PC-9 (cell line): ENCODE measurements around the gene PSRC1. TPM values are rescaled to one million over a fixed set of nuclear protein-coding genes. Genes with fewer than 3 reads are reported as not detected.

Experiments used
- BruUV-seq: library from RNA; stranded (reverse); fragments of 400-500 nt; replicated peaks from 2 replicates; lab custom pipeline; 2021; lab: Mats Ljungman, UMichigan
- CTCF ChIA-PET: fragments of 300-600 bp; sonication (Branson Sonifier 250); formaldehyde crosslinking; loops from one replicate; lab custom pipeline; 2022; ENCODE audit warnings: antibody characterized with exemption; lab: Charles Lee
- POLR2A ChIA-PET: fragments of 300-600 bp; sonication (Branson Sonifier 250); formaldehyde crosslinking; loops from one replicate; lab custom pipeline; 2022; ENCODE audit warnings: antibody characterized with exemption; ENCODE audit not compliant: unreplicated experiment; lab: Charles Lee
- DNase-seq, 2 experiments: peaks; one replicate each; pipeline versions ENCODE4 v3.0.0 to v3.0.0-alpha.2; 2015 to 2022; ENCODE audit warnings: mixed read lengths in 1 of 2
- H2AFZ ChIP-seq: fragments of 200-600 bp; sonication (generic); 2 replicates; pipeline ENCODE4 v1.8.1; 2017; ENCODE audit warnings: antibody characterized with exemption
- H3F3A ChIP-seq: fragments of 200-600 bp; sonication (generic); 2 replicates; pipeline ENCODE4 v1.8.1; 2017; ENCODE audit warnings: antibody characterized with exemption, mild to moderate bottlenecking, low read depth; ENCODE audit not compliant: insufficient read depth
- H3K27ac ChIP-seq: fragments of 200-600 bp; sonication (generic); 2 replicates; pipeline ENCODE4 v1.6.1; 2016; ENCODE audit warnings: mixed run types
- H3K27me3 ChIP-seq: fragments of 200-600 bp; sonication (generic); 2 replicates; pipeline ENCODE4 v1.6.1; 2016; ENCODE audit warnings: low read depth, mixed run types; ENCODE audit not compliant: insufficient read depth
- H3K36me3 ChIP-seq: fragments of 200-600 bp; sonication (generic); 2 replicates; pipeline ENCODE4 v1.6.1; 2016; ENCODE audit warnings: low read depth, mixed run types
- H3K4me1 ChIP-seq: fragments of 200-600 bp; sonication (generic); replicated peaks from 2 replicates; pipeline ENCODE4 v1.6.1; 2016; ENCODE audit warnings: mixed run types; ENCODE audit not compliant: insufficient read depth
- H3K4me2 ChIP-seq: fragments of 200-600 bp; sonication (generic); 2 replicates; pipeline ENCODE4 v1.6.1; 2017; ENCODE audit warnings: mixed run types
- H3K4me3 ChIP-seq: fragments of 200-600 bp; sonication (generic); 2 replicates; pipeline ENCODE4 v1.6.1; 2016; ENCODE audit warnings: mixed run types
- H3K79me2 ChIP-seq: fragments of 200-600 bp; sonication (generic); 2 replicates; pipeline ENCODE4 v1.6.1; 2017; ENCODE audit warnings: low read depth, mixed run types
- H3K9me2 ChIP-seq: fragments of 200-600 bp; sonication (generic); 2 replicates; pipeline ENCODE4 v1.8.1; 2017; ENCODE audit warnings: mild to moderate bottlenecking; ENCODE audit not compliant: insufficient read depth
- H3K9me3 ChIP-seq: fragments of 200-600 bp; sonication (generic); 2 replicates; pipeline ENCODE4 v1.8.1; 2016; ENCODE audit warnings: low read depth; ENCODE audit not compliant: insufficient read depth
- H4K20me1 ChIP-seq: fragments of 200-600 bp; sonication (generic); 2 replicates; pipeline ENCODE4 v1.8.1; 2017; ENCODE audit not compliant: insufficient read depth
- EZH2 ChIP-seq: fragments of 200-600 bp; sonication (generic); IDR thresholded peaks from 2 replicates; pipeline ENCODE4 v1.8.0; 2017; ENCODE audit warnings: antibody characterized with exemption, low read depth
- intact Hi-C: fragments of 100-400 bp; cut with micrococcal nuclease; formaldehyde crosslinking; loops from one replicate; pipeline ENCODE4 v1.10.0; 2022; ENCODE audit not compliant: unreplicated experiment
- total RNA-seq: library from RNA; stranded (reverse); gene quantifications from 2 replicates; pipeline ENCODE4 v1.2.3, GENCODE V29; 2021
- TF ChIP-seq, protein P1 (sequence below): fragments of 200-600 bp; sonication (generic); conservative IDR thresholded peaks from 2 replicates; pipeline ENCODE4 v1.6.1; 2017; ENCODE audit warnings: mixed run types, antibody characterized with exemption, mild to moderate bottlenecking, moderate library complexity

Gene PSRC1
- total RNA-seq, 1 experiment from 2014 or later, result 26.4 TPM

DNA sequence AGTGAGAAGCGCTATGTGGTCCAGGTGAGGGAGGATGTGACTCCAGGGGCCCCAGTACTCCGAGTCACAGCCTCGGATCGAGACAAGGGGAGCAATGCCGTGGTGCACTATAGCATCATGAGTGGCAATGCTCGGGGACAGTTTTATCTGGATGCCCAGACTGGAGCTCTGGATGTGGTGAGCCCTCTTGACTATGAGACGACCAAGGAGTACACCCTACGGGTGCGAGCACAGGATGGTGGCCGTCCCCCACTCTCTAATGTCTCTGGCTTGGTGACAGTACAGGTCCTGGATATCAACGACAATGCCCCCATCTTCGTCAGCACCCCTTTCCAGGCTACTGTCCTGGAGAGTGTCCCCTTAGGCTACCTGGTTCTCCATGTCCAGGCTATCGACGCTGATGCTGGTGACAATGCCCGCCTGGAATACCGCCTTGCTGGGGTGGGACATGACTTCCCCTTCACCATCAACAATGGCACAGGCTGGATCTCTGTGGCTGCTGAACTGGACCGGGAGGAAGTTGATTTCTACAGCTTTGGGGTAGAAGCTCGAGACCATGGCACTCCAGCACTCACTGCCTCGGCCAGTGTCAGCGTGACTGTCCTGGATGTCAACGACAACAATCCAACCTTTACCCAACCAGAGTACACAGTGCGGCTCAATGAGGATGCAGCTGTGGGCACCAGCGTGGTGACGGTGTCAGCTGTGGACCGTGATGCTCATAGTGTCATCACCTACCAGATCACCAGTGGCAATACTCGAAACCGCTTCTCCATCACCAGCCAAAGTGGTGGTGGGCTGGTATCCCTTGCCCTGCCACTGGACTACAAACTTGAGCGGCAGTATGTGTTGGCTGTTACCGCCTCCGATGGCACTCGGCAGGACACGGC lies 31.4 kb downstream of the PSRC1 start:
- Histone ChIP-seq H4K20me1 (no peaks in the 10 kb centered on the region), H3K36me3 (no peaks in the 10 kb centered on the region), H3K4me2 (no peak overlapping the region), H3K9me2 (no peaks in the 10 kb centered on the region), H3K27ac (no peak overlapping the region), H3K4me1 (peaks cover 37% of the 10 kb centered on the region), H3F3A (peaks cover 3% of the 10 kb centered on the region), H3K4me3 (no peak overlapping the region), H3K9me3 (no peaks in the 10 kb centered on the region), H3K27me3 (no peaks in the 10 kb centered on the region), H2AFZ (no peak overlapping the region), H3K79me2 (no peaks in the 10 kb centered on the region)
- DNase-seq, result no peak
- no TSS peak for BruUV-seq
- intact Hi-C loops, result no loop called here
- POLR2A ChIA-PET, result no interaction called here
- TF ChIP-seq EZH2, result no peak
- TF ChIP-seq, protein P1, sequence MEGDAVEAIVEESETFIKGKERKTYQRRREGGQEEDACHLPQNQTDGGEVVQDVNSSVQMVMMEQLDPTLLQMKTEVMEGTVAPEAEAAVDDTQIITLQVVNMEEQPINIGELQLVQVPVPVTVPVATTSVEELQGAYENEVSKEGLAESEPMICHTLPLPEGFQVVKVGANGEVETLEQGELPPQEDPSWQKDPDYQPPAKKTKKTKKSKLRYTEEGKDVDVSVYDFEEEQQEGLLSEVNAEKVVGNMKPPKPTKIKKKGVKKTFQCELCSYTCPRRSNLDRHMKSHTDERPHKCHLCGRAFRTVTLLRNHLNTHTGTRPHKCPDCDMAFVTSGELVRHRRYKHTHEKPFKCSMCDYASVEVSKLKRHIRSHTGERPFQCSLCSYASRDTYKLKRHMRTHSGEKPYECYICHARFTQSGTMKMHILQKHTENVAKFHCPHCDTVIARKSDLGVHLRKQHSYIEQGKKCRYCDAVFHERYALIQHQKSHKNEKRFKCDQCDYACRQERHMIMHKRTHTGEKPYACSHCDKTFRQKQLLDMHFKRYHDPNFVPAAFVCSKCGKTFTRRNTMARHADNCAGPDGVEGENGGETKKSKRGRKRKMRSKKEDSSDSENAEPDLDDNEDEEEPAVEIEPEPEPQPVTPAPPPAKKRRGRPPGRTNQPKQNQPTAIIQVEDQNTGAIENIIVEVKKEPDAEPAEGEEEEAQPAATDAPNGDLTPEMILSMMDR, result no peak
- CTCF ChIA-PET, result no interaction called here

DNA sequence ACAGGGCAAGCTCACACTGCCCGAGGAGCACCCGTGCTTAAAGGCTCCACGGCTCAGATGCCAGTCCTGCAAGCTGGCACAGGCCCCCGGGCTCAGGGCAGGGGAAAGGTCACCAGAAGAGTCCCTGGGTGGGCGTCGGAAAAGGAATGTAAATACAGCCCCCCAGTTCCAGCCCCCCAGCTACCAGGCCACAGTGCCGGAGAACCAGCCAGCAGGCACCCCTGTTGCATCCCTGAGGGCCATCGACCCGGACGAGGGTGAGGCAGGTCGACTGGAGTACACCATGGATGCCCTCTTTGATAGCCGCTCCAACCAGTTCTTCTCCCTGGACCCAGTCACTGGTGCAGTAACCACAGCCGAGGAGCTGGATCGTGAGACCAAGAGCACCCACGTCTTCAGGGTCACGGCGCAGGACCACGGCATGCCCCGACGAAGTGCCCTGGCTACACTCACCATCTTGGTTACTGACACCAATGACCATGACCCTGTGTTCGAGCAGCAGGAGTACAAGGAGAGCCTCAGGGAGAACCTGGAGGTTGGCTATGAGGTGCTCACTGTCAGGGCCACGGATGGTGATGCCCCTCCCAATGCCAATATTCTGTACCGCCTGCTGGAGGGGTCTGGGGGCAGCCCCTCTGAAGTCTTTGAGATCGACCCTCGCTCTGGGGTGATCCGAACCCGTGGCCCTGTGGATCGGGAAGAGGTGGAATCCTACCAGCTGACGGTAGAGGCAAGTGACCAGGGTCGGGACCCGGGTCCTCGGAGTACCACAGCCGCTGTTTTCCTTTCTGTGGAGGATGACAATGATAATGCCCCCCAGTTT lies 32.3 kb downstream of the PSRC1 start:
- Histone ChIP-seq H3F3A (no peaks in the 10 kb centered on the region), H3K27ac (no peak overlapping the region), H3K79me2 (no peaks in the 10 kb centered on the region), H3K27me3 (no peaks in the 10 kb centered on the region), H3K4me1 (peaks cover 32% of the 10 kb centered on the region), H4K20me1 (no peaks in the 10 kb centered on the region), H2AFZ (no peak overlapping the region), H3K4me2 (peak overlapping the region; percentile 88), H3K4me3 (peak overlapping the region; percentile 58; the same call in 1 of the 2 replicates), H3K9me3 (no peaks in the 10 kb centered on the region), H3K9me2 (no peaks in the 10 kb centered on the region), H3K36me3 (no peaks in the 10 kb centered on the region)
- CTCF ChIA-PET, result interaction anchor here (0.6 kb wide), 2 partner anchors 160 to 537 kb away, joined by 3 read pairs; no protein-coding TSS in a partner anchor
- TF ChIP-seq, protein P1, result no peak
- no peak for TF ChIP-seq EZH2
- TSS peak; percentile 31 for BruUV-seq
- POLR2A ChIA-PET, result interaction anchor here (0.6 to 1.2 kb wide), 3 partner anchors 22 to 47 kb away, joined by 3 to 7 read pairs (median 4); partner anchors contain the start of gene SARS1
- intact Hi-C loops, result no loop called here
- no peak for DNase-seq
